Caco-2 (cell line): ENCODE data around the gene MAD2L1. TPM values are rescaled to one million over a fixed set of nuclear protein-coding genes. Genes with fewer than 3 reads are reported as not detected.

Experiments used
- BruUV-seq: library from RNA; stranded (reverse); fragments of 400-500 nt; replicated peaks from 2 replicates; lab custom pipeline; 2021; lab: Mats Ljungman, UMichigan
- CTCF ChIA-PET: fragments of 300-600 bp; sonication (Branson Sonifier 250); formaldehyde crosslinking; loops from one replicate; lab custom pipeline; 2022; ENCODE audit warnings: antibody characterized with exemption; lab: Charles Lee
- POLR2A ChIA-PET: fragments of 300-600 bp; sonication (Branson Sonifier 250); formaldehyde crosslinking; loops from one replicate; lab custom pipeline; 2022; ENCODE audit warnings: antibody characterized with exemption; lab: Charles Lee
- DNase-seq, 2 experiments: peaks; one replicate each; pipeline versions ENCODE4 v3.0.0 to v3.0.0-alpha.2; 2020 to 2022
- H3K27me3 ChIP-seq: replicated peaks from 2 replicates; pipeline ENCODE4 v1.6.0; 2011; ENCODE audit warnings: low read length; ENCODE audit not compliant: control insufficient read depth, insufficient read depth
- H3K36me3 ChIP-seq: 2 replicates; pipeline ENCODE4 v1.5.1; 2011; ENCODE audit warnings: low read length; ENCODE audit not compliant: control insufficient read depth, insufficient read depth
- H3K4me1 ChIP-seq: fragments of 250-450 bp; sonication (Bioruptor Pico); 2 replicates; pipeline ENCODE4 v1.5.1; 2020; ENCODE audit warnings: mild to moderate bottlenecking
- H3K4me3 ChIP-seq: 2 replicates; pipeline ENCODE4 v1.5.1; 2011; ENCODE audit warnings: low read depth, mild to moderate bottlenecking, control low read depth, low read length
- H3K9me3 ChIP-seq: fragments of 250-450 bp; sonication (Bioruptor Pico); 2 replicates; pipeline ENCODE4 v1.5.1; 2020; ENCODE audit warnings: mild to moderate bottlenecking, moderate library complexity
- H3K27ac Mint-ChIP-seq: one replicate; pipeline ENCODE4 v1.8.0; 2022; ENCODE audit warnings: mixed read lengths; ENCODE audit not compliant: unreplicated experiment
- H3K27me3 Mint-ChIP-seq: one replicate; pipeline ENCODE4 v1.8.0; 2022; ENCODE audit warnings: mixed read lengths; ENCODE audit not compliant: insufficient read depth, unreplicated experiment
- H3K36me3 Mint-ChIP-seq: one replicate; pipeline ENCODE4 v1.8.0; 2022; ENCODE audit warnings: mild to moderate bottlenecking, mixed read lengths; ENCODE audit not compliant: insufficient read depth, unreplicated experiment
- H3K4me1 Mint-ChIP-seq: one replicate; pipeline ENCODE4 v1.8.0; 2022; ENCODE audit warnings: low read depth, mixed read lengths; ENCODE audit not compliant: unreplicated experiment
- H3K4me3 Mint-ChIP-seq: one replicate; pipeline ENCODE4 v1.8.0; 2022; ENCODE audit warnings: mild to moderate bottlenecking, moderate library complexity, mixed read lengths; ENCODE audit not compliant: unreplicated experiment
- H3K9me3 Mint-ChIP-seq: one replicate; pipeline ENCODE4 v1.8.0; 2022; ENCODE audit warnings: mixed read lengths; ENCODE audit not compliant: unreplicated experiment
- CTCF ChIP-seq, 2 experiments: fragments of 200-600 bp in 1 of 2; IDR thresholded peaks; 1 replicate in 1 of 2; 2 replicates in 1 of 2; pipeline versions ENCODE4 v1.5.1 to v1.8.0; 2011 to 2022; ENCODE audit warnings: antibody characterized with exemption in 1 of 2, control low read depth in 1 of 2, inconsistent platforms in 1 of 2, low read depth in 1 of 2, low read length in 1 of 2, mild to moderate bottlenecking in 1 of 2, moderate library complexity in 1 of 2; ENCODE audit not compliant: insufficient read depth in 1 of 2, severe bottlenecking in 1 of 2, unreplicated experiment in 1 of 2
- intact Hi-C: fragments of 100-400 bp; cut with micrococcal nuclease; formaldehyde crosslinking; loops from one replicate; pipeline ENCODE4 v1.10.0; 2022; ENCODE audit not compliant: unreplicated experiment
- total RNA-seq: library from RNA; stranded (reverse); gene quantifications from 2 replicates; pipeline ENCODE4 v1.2.3, GENCODE V29; 2022

Gene MAD2L1
- total RNA-seq, 1 experiment from 2014 or later: 59.0 TPM

- no peak overlapping the region for H3K4me3 ChIP-seq
- Mint-ChIP-seq H3K4me1 (peaks cover 19% of the 10 kb centered on the region), H3K27ac (peak overlapping the region; percentile 6), H3K9me3 (no peaks in the 10 kb centered on the region), H3K4me3 (no peak overlapping the region), H3K27me3 (no peaks in the 10 kb centered on the region), H3K36me3 (peaks cover 53% of the 10 kb centered on the region)
- H3K4me1 ChIP-seq: peaks cover under 1% of the 10 kb centered on the region; the same call in 1 of the 2 replicates
- no peak for DNase-seq
- no TSS peak for BruUV-seq
- POLR2A ChIA-PET: interaction anchor here (0.6 kb wide), 1 partner anchor 569 kb away, joined by 3 read pairs; no protein-coding TSS in a partner anchor
- CTCF ChIA-PET: no interaction called here
- intact Hi-C loops: no loop called here
- TF ChIP-seq CTCF (IDR thresholded peaks at IDR 0.05; ENCODE audit: insufficient read depth in 1 of 2, low read depth in 1 of 2, low read length in 1 of 2, severe bottlenecking in 1 of 2, unreplicated experiment in 1 of 2): no peak
- H3K9me3 ChIP-seq: no peaks in the 10 kb centered on the region
- no peaks in the 10 kb centered on the region for H3K27me3 ChIP-seq
- H3K36me3 ChIP-seq: no peaks in the 10 kb centered on the region; the same call in 1 of the 2 replicates
Measured at GRCh38 chr4:120062663-120063195, 3.9 kb downstream of the MAD2L1 start.

- ChIA-PET POLR2A (no interaction called here), CTCF (no interaction called here)
- H3K27me3 ChIP-seq: no peaks in the 10 kb centered on the region
- DNase-seq: no peak
- BruUV-seq: no TSS peak
- H3K36me3 ChIP-seq: no peaks in the 10 kb centered on the region; the same call in 1 of the 2 replicates
- no peaks in the 10 kb centered on the region for H3K27me3 Mint-ChIP-seq
- no peaks in the 10 kb centered on the region for H3K9me3 Mint-ChIP-seq
- H3K4me3 Mint-ChIP-seq: no peak overlapping the region
- peaks cover 53% of the 10 kb centered on the region for H3K36me3 Mint-ChIP-seq
- intact Hi-C loops: loop anchor here (10.0 kb wide), 2 partner anchors 264 to 564 kb away; no protein-coding TSS in a partner anchor
- H3K4me1 ChIP-seq: no peaks in the 10 kb centered on the region
- H3K4me1 Mint-ChIP-seq: peaks cover 19% of the 10 kb centered on the region
- no peaks in the 10 kb centered on the region for H3K9me3 ChIP-seq
- H3K27ac Mint-ChIP-seq: no peak overlapping the region
- H3K4me3 ChIP-seq: no peak overlapping the region
- TF ChIP-seq CTCF (IDR thresholded peaks at IDR 0.05; ENCODE audit: insufficient read depth in 1 of 2, low read depth in 1 of 2, low read length in 1 of 2, severe bottlenecking in 1 of 2, unreplicated experiment in 1 of 2): no peak
Measured at GRCh38 chr4:120059036-120059435, 7.6 kb downstream of the MAD2L1 start.

GRCh38 chr4:120057416-120057815 is 9.2 kb downstream of the MAD2L1 start:
- Mint-ChIP-seq H3K27ac (no peak overlapping the region), H3K27me3 (no peaks in the 10 kb centered on the region), H3K4me1 (peaks cover 6% of the 10 kb centered on the region), H3K4me3 (no peak overlapping the region), H3K9me3 (no peaks in the 10 kb centered on the region), H3K36me3 (peaks cover 37% of the 10 kb centered on the region)
- H3K4me3 ChIP-seq: no peak overlapping the region
- intact Hi-C loops: loop anchor here (10.0 kb wide), 2 partner anchors 263 to 563 kb away; no protein-coding TSS in a partner anchor
- POLR2A ChIA-PET: no interaction called here
- DNase-seq: no peak
- no TSS peak for BruUV-seq
- no peaks in the 10 kb centered on the region for H3K27me3 ChIP-seq
- no peak for TF ChIP-seq CTCF (IDR thresholded peaks at IDR 0.05; ENCODE audit: insufficient read depth in 1 of 2, low read depth in 1 of 2, low read length in 1 of 2, severe bottlenecking in 1 of 2, unreplicated experiment in 1 of 2)
- H3K36me3 ChIP-seq: no peaks in the 10 kb centered on the region; the same call in 1 of the 2 replicates
- no peaks in the 10 kb centered on the region for H3K4me1 ChIP-seq
- no peaks in the 10 kb centered on the region for H3K9me3 ChIP-seq
- CTCF ChIA-PET: no interaction called here
